ENCODE data around the gene LPIN2. TPM values are rescaled to one million over a fixed set of nuclear protein-coding genes. Genes with fewer than 3 reads are reported as not detected.

The LPIN2 gene
- total and polyA plus RNA-seq, 2 of the 4 experiments (the other 2 are of a cell fraction) = 16.2 to 21.9 TPM

DNA sequence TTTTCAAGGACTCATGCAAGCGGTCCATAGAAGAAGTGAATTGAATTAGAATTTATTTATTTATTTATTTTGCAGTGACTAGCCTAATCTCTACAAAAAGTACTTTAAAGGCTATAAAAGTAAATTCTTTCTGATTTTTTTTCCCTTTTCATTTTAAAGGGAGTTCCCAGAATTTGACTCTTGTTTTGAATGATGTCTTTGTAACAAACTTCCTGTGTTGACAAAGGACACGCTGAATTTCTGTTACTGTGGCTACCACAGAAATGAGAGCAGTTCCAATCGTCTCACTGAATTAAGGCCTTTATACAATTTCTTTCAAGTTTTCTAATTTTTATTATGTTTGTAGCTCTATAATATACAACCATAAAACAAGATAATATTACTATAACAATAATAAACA, 46.3 kb upstream of the LPIN2 start:
- no peak overlapping the region for H4K91ac ChIP-seq (ENCODE audit: insufficient read depth, low read depth, low read length)
- H4K20me1 ChIP-seq (ENCODE audit: insufficient read depth, low read length) = no peaks in the 10 kb centered on the region
- no peaks in the 10 kb centered on the region for H3K9me3 ChIP-seq (ENCODE audit: control insufficient read depth, insufficient read depth, low read length)
- H2BK120ac ChIP-seq (ENCODE audit: low read depth, low read length) = no peak overlapping the region
- no peak overlapping the region for H3K18ac ChIP-seq (ENCODE audit: low read depth, low read length)
- H2AFZ ChIP-seq (replicated peaks; ENCODE audit: low read length, poor library complexity) = no peak overlapping the region
- intact Hi-C loops (cut with micrococcal nuclease) = no loop called here
- peaks cover 2% of the 10 kb centered on the region; the same call in 1 of the 2 replicates for H3K4me1 ChIP-seq (ENCODE audit: control insufficient read depth, insufficient read depth, low read length)
- no peak overlapping the region for H3K23ac ChIP-seq (ENCODE audit: low read depth, low read length)
- BruUV-seq (replicated peaks) = no TSS peak
- TF ChIP-seq RAD21 (IDR thresholded peaks at IDR 0.05; ENCODE audit: low read length) = no peak
- no peak for TF ChIP-seq FOS (IDR thresholded peaks at IDR 0.05; ENCODE audit: low read depth, low read length)
- no peak for TF ChIP-seq MXI1 (IDR thresholded peaks at IDR 0.05; ENCODE audit: borderline replicate concordance, low read depth, low read length)
- TF ChIP-seq POLR2A (IDR thresholded peaks at IDR 0.05; ENCODE audit: low read depth, low read length) = no peak
- TF ChIP-seq RFX5 (IDR thresholded peaks at IDR 0.05; ENCODE audit: low read depth, low read length) = no peak
- no peak for TF ChIP-seq MAZ (IDR thresholded peaks at IDR 0.05; ENCODE audit: borderline replicate concordance, low read depth, low read length)
- no peak for DNase-seq
- no peaks in the 10 kb centered on the region for H3K36me3 ChIP-seq (ENCODE audit: control insufficient read depth, insufficient read depth, low read length)
- no peak overlapping the region for H3K4me3 ChIP-seq (ENCODE audit: insufficient read depth, low read depth, low read length)
- H4K5ac ChIP-seq (ENCODE audit: low read depth, low read length) = no peak overlapping the region
- no peak for ATAC-seq (ENCODE audit: low read depth)
- no peak overlapping the region for H2AK5ac ChIP-seq (ENCODE audit: low read depth, low read length)
- H2AK9ac ChIP-seq (replicated peaks; ENCODE audit: low read depth, low read length, poor library complexity) = no peak overlapping the region
- in situ Hi-C loops (cut with MboI; ENCODE audit: low sequenced_read_pairs) = no loop called here
- H3K14ac ChIP-seq (replicated peaks; ENCODE audit: low read depth, low read length) = no peak overlapping the region
- H3K4me2 ChIP-seq (ENCODE audit: low read depth, low read length) = no peak overlapping the region
- no peak overlapping the region for H2BK20ac ChIP-seq (ENCODE audit: low read depth, low read length)
- WGBS, 2 experiments (ENCODE audit: extremely low coverage in 2 of 2, insufficient read length in 1 of 2) = no CpG with 5 or more reads among the region's 3 CpGs
- H4K8ac ChIP-seq (ENCODE audit: low read depth in 2 of 2, low read length in 2 of 2) = no peak overlapping the region
- no peaks in the 10 kb centered on the region for H3K79me1 ChIP-seq (ENCODE audit: low read depth in 1 of 2, low read length in 2 of 2)
- no peak overlapping the region for H3K27ac ChIP-seq (ENCODE audit: insufficient read depth, low read length)
- H2BK15ac ChIP-seq (ENCODE audit: low read depth, low read length) = no peak overlapping the region
- H3K27me3 ChIP-seq (ENCODE audit: control insufficient read depth, insufficient read depth, low read length) = peaks cover 10% of the 10 kb centered on the region
- no peak overlapping the region for H3K9ac ChIP-seq (ENCODE audit: low read depth, low read length)
- H3K56ac ChIP-seq (ENCODE audit: extremely low read depth, insufficient read depth, low read length) = no peak overlapping the region
- dilution Hi-C loops (cut with HindIII; ENCODE audit: low sequenced_read_pairs, unreplicated experiment) = no loop called here
- CTCF ChIA-PET = no interaction called here
- POLR2A ChIA-PET (ENCODE audit: unreplicated experiment) = no interaction called here
- no peak overlapping the region for H2BK5ac ChIP-seq (ENCODE audit: low read depth, low read length, poor library complexity, severe bottlenecking)
- no peak overlapping the region for H3K4ac ChIP-seq (ENCODE audit: low read depth, low read length)
- peaks cover 5% of the 10 kb centered on the region; the same call in 1 of the 2 replicates for H3K9me1 ChIP-seq (ENCODE audit: insufficient read depth, low read length)

Measured in IMR-90 (cell line).